Erythroblast (primary cell): ENCODE data around the gene CDC37.

Experiments
- GATA1 ChIP-seq: IDR thresholded peaks from 2 replicates; pipeline ENCODE4 v1.6.1; 2011; ENCODE audit warnings: low read depth, mild to moderate bottlenecking, control low read depth, low read length, moderate library complexity
- POLR2A ChIP-seq: IDR thresholded peaks from 2 replicates; pipeline ENCODE4 v1.6.1; 2011; ENCODE audit warnings: mild to moderate bottlenecking, low read length

DNA sequence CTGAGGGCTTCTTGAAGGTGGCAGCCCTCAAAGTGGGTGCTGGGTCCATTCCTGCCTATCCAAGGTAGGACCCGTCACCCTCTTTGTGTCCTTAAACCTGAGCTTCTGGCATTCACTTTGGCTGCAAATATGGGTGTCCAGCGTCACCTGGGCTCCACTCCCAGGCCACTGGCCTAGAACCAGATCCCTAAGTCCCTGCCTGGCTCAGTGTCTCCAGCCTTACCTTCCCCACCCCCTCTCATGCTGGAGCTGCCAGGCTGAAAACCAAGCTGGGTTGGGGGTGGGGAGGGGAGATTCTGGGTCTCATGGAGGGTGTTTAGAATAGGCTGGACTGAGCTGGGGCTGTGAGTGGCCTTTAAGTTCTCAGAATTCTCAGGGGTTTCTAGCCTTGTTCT lies 29.4 kb upstream of the CDC37 start:
- no peak for TF ChIP-seq POLR2A
- no peak for TF ChIP-seq GATA1
